Neural progenitor cell (in vitro differentiated cells): Measurements from ENCODE around the gene PZP. TPM values are rescaled to one million over a fixed set of nuclear protein-coding genes. Genes with fewer than 3 reads are reported as not detected.
A peak's percentile ranks its signal among the peaks of the same experiment; 100 is the strongest.

ENCODE experiments used
- DNase-seq: peaks from one replicate; pipeline ENCODE4 v3.0.0-alpha.2; 2016; ENCODE audit warnings: low spot score
- H2AFZ ChIP-seq: fragments of 200-600 bp; sonication (generic); replicated peaks from 2 replicates; pipeline ENCODE4 v1.6.1; 2016; ENCODE audit warnings: antibody characterized with exemption
- H3F3A ChIP-seq: fragments of 200-600 bp; sonication (generic); 2 replicates; pipeline ENCODE4 v1.6.1; 2016; ENCODE audit warnings: antibody characterized with exemption, low read depth
- H3K27ac ChIP-seq: fragments of 200-600 bp; sonication (generic); 2 replicates; pipeline ENCODE4 v1.5.1; 2016; ENCODE audit warnings: mild to moderate bottlenecking
- H3K27me3 ChIP-seq: fragments of 200-600 bp; sonication (generic); 2 replicates; pipeline ENCODE4 v1.6.1; 2016; ENCODE audit warnings: mild to moderate bottlenecking, moderate library complexity
- H3K36me3 ChIP-seq: fragments of 200-600 bp; sonication (generic); 2 replicates; pipeline ENCODE4 v1.5.1; 2016
- H3K4me1 ChIP-seq: fragments of 200-600 bp; sonication (generic); 2 replicates; pipeline ENCODE4 v1.6.1; 2016; ENCODE audit warnings: mixed run types
- H3K4me2 ChIP-seq: fragments of 200-600 bp; sonication (generic); 2 replicates; pipeline ENCODE4 v1.6.1; 2016
- H3K4me3 ChIP-seq: fragments of 200-600 bp; sonication (generic); 2 replicates; pipeline ENCODE4 v1.5.1; 2016
- H3K79me2 ChIP-seq: fragments of 200-600 bp; sonication (generic); 2 replicates; pipeline ENCODE4 v1.6.1; 2016; ENCODE audit warnings: low read depth
- H3K9ac ChIP-seq: fragments of 200-600 bp; sonication (generic); 2 replicates; pipeline ENCODE4 v1.6.1; 2016
- H3K9me3 ChIP-seq: fragments of 200-600 bp; sonication (generic); 2 replicates; pipeline ENCODE4 v1.5.1; 2016; ENCODE audit warnings: low read depth
- H4K20me1 ChIP-seq: fragments of 200-600 bp; sonication (generic); 2 replicates; pipeline ENCODE4 v1.6.1; 2016; ENCODE audit warnings: low read depth
- H3K27ac Mint-ChIP-seq: 3 replicates; pipeline ENCODE4 v1.8.0; 2021; ENCODE audit warnings: mixed read lengths
- H3K27me3 Mint-ChIP-seq: 2 replicates; pipeline ENCODE4 v1.8.0; 2022; ENCODE audit warnings: low read depth, mild to moderate bottlenecking, inconsistent platforms, moderate library complexity, mixed read lengths; ENCODE audit not compliant: insufficient read depth
- H3K36me3 Mint-ChIP-seq: 3 replicates; pipeline ENCODE4 v1.8.0; 2021; ENCODE audit warnings: mixed read lengths
- H3K4me1 Mint-ChIP-seq: 3 replicates; pipeline ENCODE4 v1.8.0; 2021; ENCODE audit warnings: mixed read lengths
- H3K4me3 Mint-ChIP-seq: 3 replicates; pipeline ENCODE4 v1.8.0; 2021; ENCODE audit warnings: mild to moderate bottlenecking, moderate library complexity, mixed read lengths
- H3K9me3 Mint-ChIP-seq: 3 replicates; pipeline ENCODE4 v1.8.0; 2020; ENCODE audit warnings: mixed read lengths
- EZH2 ChIP-seq: fragments of 200-600 bp; sonication (generic); IDR thresholded peaks from 2 replicates; pipeline ENCODE4 v1.6.1; 2017; ENCODE audit warnings: antibody characterized with exemption, mild to moderate bottlenecking, moderate library complexity
- EZH2phosphoT487 ChIP-seq: fragments of 200-600 bp; sonication (generic); IDR thresholded peaks from 2 replicates; pipeline ENCODE4 v1.6.1; 2017; ENCODE audit warnings: antibody characterized with exemption
- total RNA-seq: library from RNA; depleted of rRNA; stranded (reverse); fragments of >200 nt; gene quantifications from 2 replicates; pipeline ENCODE4 v1.2.3, GENCODE V29; 2015; ENCODE audit warnings: low replicate concordance
- TF ChIP-seq, protein P1 (sequence below): fragments of 200-600 bp; sonication (generic); IDR thresholded peaks from 2 replicates; pipeline ENCODE4 v1.5.1; 2017; ENCODE audit warnings: antibody characterized with exemption, mild to moderate bottlenecking

PZP gene
- total RNA-seq, 1 donor from 2014 or later: not detected

DNA sequence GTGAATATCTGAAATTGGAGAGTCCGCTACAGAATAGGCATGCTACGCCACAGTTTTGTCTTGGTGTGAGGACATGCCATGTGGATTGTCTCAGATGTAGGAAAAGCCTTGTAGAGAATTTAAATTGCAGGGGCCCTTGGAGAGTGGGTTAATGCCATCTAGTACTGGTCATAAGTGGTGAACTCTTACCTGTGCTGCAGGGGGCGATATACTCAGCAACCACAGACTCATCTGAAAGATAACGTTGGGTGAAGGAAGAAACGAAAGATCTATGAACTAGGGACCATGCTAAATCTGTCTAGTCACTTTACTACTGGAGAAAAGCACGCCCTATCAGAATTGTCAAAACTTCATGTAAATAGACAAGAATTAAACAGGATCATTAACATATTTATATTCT, 58.8 kb downstream of the PZP start:
- Histone ChIP-seq H3K36me3 (no peaks in the 10 kb centered on the region), H3K9me3 (no peaks in the 10 kb centered on the region), H2AFZ (no peak overlapping the region), H3K27me3 (no peaks in the 10 kb centered on the region), H3K9ac (no peak overlapping the region), H3K4me2 (no peak overlapping the region), H3F3A (no peaks in the 10 kb centered on the region), H3K4me3 (no peak overlapping the region), H3K79me2 (no peaks in the 10 kb centered on the region), H4K20me1 (no peaks in the 10 kb centered on the region), H3K4me1 (no peaks in the 10 kb centered on the region), H3K27ac (no peak overlapping the region)
- no peaks in the 10 kb centered on the region for H3K27me3 Mint-ChIP-seq
- H3K4me3 Mint-ChIP-seq: no peak overlapping the region
- H3K4me1 Mint-ChIP-seq: no peaks in the 10 kb centered on the region
- peaks cover 11% of the 10 kb centered on the region for H3K9me3 Mint-ChIP-seq
- no peaks in the 10 kb centered on the region for H3K36me3 Mint-ChIP-seq
- TF ChIP-seq EZH2 (no peak), EZH2phosphoT487 (no peak)
- TF ChIP-seq, protein P1, sequence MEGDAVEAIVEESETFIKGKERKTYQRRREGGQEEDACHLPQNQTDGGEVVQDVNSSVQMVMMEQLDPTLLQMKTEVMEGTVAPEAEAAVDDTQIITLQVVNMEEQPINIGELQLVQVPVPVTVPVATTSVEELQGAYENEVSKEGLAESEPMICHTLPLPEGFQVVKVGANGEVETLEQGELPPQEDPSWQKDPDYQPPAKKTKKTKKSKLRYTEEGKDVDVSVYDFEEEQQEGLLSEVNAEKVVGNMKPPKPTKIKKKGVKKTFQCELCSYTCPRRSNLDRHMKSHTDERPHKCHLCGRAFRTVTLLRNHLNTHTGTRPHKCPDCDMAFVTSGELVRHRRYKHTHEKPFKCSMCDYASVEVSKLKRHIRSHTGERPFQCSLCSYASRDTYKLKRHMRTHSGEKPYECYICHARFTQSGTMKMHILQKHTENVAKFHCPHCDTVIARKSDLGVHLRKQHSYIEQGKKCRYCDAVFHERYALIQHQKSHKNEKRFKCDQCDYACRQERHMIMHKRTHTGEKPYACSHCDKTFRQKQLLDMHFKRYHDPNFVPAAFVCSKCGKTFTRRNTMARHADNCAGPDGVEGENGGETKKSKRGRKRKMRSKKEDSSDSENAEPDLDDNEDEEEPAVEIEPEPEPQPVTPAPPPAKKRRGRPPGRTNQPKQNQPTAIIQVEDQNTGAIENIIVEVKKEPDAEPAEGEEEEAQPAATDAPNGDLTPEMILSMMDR: peak; percentile 40
- no peak overlapping the region for H3K27ac Mint-ChIP-seq
- no peak for DNase-seq

DNA sequence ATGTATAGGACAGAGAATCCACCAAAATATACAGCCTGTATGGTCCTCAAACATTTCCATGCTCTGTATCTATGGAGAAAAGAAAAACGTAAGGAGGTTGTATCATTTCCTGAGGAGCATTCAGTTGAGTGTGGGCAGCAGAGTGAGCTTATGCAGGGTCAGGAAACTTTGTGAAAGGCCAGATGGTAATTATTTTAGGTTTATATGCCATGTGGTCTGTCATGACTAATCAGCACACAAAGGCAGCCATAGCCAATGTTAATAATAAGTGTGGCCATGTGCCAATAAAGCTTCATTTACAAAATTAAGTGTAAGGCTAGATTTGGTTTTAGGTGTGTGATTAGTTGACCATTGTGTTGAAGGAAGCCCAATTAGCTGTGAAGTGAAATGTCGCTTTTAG, 59.3 kb downstream of the PZP start:
- Mint-ChIP-seq H3K4me3 (no peak overlapping the region), H3K9me3 (peaks cover 16% of the 10 kb centered on the region), H3K27me3 (no peaks in the 10 kb centered on the region), H3K27ac (no peak overlapping the region), H3K4me1 (no peaks in the 10 kb centered on the region), H3K36me3 (no peaks in the 10 kb centered on the region)
- no peaks in the 10 kb centered on the region for H3K36me3 ChIP-seq
- H3K79me2 ChIP-seq: no peaks in the 10 kb centered on the region
- no peaks in the 10 kb centered on the region for H4K20me1 ChIP-seq
- no peak overlapping the region for H3K4me2 ChIP-seq
- DNase-seq: no peak
- no peak overlapping the region for H3K27ac ChIP-seq
- H3F3A ChIP-seq: no peaks in the 10 kb centered on the region
- H2AFZ ChIP-seq: no peak overlapping the region
- no peaks in the 10 kb centered on the region for H3K27me3 ChIP-seq
- no peak overlapping the region for H3K4me3 ChIP-seq
- TF ChIP-seq EZH2phosphoT487 (no peak), EZH2 (no peak)
- TF ChIP-seq, protein P1: no peak
- no peak overlapping the region for H3K9ac ChIP-seq
- no peaks in the 10 kb centered on the region for H3K9me3 ChIP-seq
- no peaks in the 10 kb centered on the region for H3K4me1 ChIP-seq

DNA sequence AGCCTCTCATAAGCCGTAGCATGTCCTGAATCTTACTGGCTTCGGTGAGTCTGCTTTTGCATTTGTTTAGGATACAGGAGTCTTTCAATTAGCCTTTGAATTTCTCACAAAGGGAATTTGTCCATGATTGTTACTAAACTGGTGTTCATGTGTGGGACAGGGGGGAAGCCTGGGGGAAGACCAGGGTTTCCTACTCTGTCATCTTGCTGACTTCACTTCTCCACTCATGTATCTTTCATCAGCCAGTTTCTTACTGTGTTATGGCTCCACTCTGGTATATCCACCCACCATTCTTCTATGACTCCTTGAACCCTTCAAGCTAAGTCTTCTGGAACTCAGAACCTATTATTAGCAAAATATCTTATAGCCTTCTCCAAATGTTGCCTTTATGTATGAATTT, 60.7 kb downstream of the PZP start:
- Histone ChIP-seq H4K20me1 (no peaks in the 10 kb centered on the region), H3K9me3 (no peaks in the 10 kb centered on the region), H3K79me2 (no peaks in the 10 kb centered on the region), H3K4me2 (no peak overlapping the region), H3F3A (no peaks in the 10 kb centered on the region), H3K27me3 (no peaks in the 10 kb centered on the region), H2AFZ (no peak overlapping the region), H3K9ac (no peak overlapping the region), H3K36me3 (no peaks in the 10 kb centered on the region), H3K4me3 (no peak overlapping the region), H3K4me1 (no peaks in the 10 kb centered on the region), H3K27ac (no peak overlapping the region)
- TF ChIP-seq EZH2 (no peak), EZH2phosphoT487 (no peak)
- TF ChIP-seq, protein P1: no peak
- Mint-ChIP-seq H3K9me3 (peaks cover 23% of the 10 kb centered on the region), H3K27me3 (no peaks in the 10 kb centered on the region), H3K36me3 (no peaks in the 10 kb centered on the region), H3K4me3 (no peak overlapping the region), H3K4me1 (no peaks in the 10 kb centered on the region), H3K27ac (no peak overlapping the region)
- no peak for DNase-seq

DNA sequence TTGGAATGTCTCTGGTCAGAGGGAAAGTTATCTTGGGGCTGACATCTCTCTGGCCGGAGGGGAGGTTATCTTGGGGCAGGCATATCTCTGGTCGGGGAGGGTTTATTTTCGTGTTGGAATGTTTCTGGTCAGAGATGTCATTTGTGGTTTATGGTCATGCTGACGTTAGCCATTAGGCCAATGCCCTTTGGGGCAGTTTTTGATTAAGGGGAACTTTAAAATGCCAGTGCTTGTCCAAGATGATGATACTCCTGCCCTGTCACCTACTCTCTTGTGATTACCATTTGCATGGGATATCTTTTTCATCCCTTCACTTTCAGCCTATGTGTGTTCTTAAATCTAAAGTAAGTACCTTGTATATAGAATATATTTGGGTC, 63.5 kb downstream of the PZP start:
- peaks cover 2% of the 10 kb centered on the region for H3K9me3 ChIP-seq
- no peaks in the 10 kb centered on the region for H4K20me1 ChIP-seq
- Mint-ChIP-seq H3K27me3 (no peaks in the 10 kb centered on the region), H3K27ac (no peak overlapping the region), H3K4me3 (no peak overlapping the region), H3K36me3 (no peaks in the 10 kb centered on the region), H3K9me3 (peaks cover 29% of the 10 kb centered on the region), H3K4me1 (no peaks in the 10 kb centered on the region)
- H3K79me2 ChIP-seq: no peaks in the 10 kb centered on the region
- no peak for TF ChIP-seq EZH2
- TF ChIP-seq, protein P1: no peak
- no peak for TF ChIP-seq EZH2phosphoT487
- no peaks in the 10 kb centered on the region for H3F3A ChIP-seq
- no peak for DNase-seq
- no peak overlapping the region for H3K27ac ChIP-seq
- H3K4me3 ChIP-seq: no peak overlapping the region
- no peaks in the 10 kb centered on the region for H3K36me3 ChIP-seq
- H2AFZ ChIP-seq: no peak overlapping the region
- H3K9ac ChIP-seq: no peak overlapping the region
- H3K4me2 ChIP-seq: no peak overlapping the region
- no peaks in the 10 kb centered on the region for H3K27me3 ChIP-seq
- no peaks in the 10 kb centered on the region for H3K4me1 ChIP-seq
